ENCODE results near the gene KLK12. TPM values are rescaled to one million over a fixed set of nuclear protein-coding genes. Genes with fewer than 3 reads are reported as not detected.
A peak's percentile ranks its signal among the peaks of the same experiment; 100 is the strongest.

KLK12 gene
- total and polyA plus RNA-seq, 9 of the 15 experiments (the other 6 are each of a cell fraction or from before 2014, with no cell fraction given) = not detected

GRCh38 chr19:51002542-51003311 lies 32.1 kb downstream of the KLK12 start (continued):
- TF ChIP-seq, protein P1, sequence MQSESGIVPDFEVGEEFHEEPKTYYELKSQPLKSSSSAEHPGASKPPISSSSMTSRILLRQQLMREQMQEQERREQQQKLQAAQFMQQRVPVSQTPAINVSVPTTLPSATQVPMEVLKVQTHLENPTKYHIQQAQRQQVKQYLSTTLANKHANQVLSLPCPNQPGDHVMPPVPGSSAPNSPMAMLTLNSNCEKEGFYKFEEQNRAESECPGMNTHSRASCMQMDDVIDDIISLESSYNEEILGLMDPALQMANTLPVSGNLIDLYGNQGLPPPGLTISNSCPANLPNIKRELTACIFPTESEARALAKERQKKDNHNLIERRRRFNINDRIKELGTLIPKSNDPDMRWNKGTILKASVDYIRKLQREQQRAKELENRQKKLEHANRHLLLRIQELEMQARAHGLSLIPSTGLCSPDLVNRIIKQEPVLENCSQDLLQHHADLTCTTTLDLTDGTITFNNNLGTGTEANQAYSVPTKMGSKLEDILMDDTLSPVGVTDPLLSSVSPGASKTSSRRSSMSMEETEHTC (IDR thresholded peaks at IDR 0.05) = peak; percentile 18; the same call in 1 of the 2 replicates
- no peak for TF ChIP-seq TARDBP (IDR thresholded peaks at IDR 0.05)
- peak; percentile 80 to 84 for TF ChIP-seq MNT (conservative IDR thresholded peaks at IDR 0.05)
- peak; percentile 54 for TF ChIP-seq POLR2B (IDR thresholded peaks at IDR 0.05; ENCODE audit: low read depth, partially characterized antibody)
- TF ChIP-seq JUND (IDR thresholded peaks at IDR 0.05; ENCODE audit: borderline replicate concordance, low read depth, low read length) = peak; percentile 97
- TF ChIP-seq JUND (tag; IDR thresholded peaks at IDR 0.05; ENCODE audit: borderline replicate concordance, low read depth, low read length) = peak; percentile 95; the same call in 2 of the 3 replicates
- no peak for TF ChIP-seq MAFK (IDR thresholded peaks at IDR 0.05; ENCODE audit: low read length)
- TF ChIP-seq ARID1B (IDR thresholded peaks at IDR 0.05) = 0 out of 2 replicates have a peak, but pooled peaks have one; percentile 38
- peak; percentile 62 for TF ChIP-seq EGR1 (conservative IDR thresholded peaks at IDR 0.05)
- no peak for TF ChIP-seq PHF21A (IDR thresholded peaks at IDR 0.05; ENCODE audit: borderline replicate concordance, low read depth)
- peak; percentile 38; the same call in 1 of the 2 replicates for TF ChIP-seq NFIC (IDR thresholded peaks at IDR 0.05)
- TF ChIP-seq ZNF274 (IDR thresholded peaks at IDR 0.05; ENCODE audit: borderline replicate concordance, low read depth, low read length) = no peak
- TF ChIP-seq, protein P2, sequence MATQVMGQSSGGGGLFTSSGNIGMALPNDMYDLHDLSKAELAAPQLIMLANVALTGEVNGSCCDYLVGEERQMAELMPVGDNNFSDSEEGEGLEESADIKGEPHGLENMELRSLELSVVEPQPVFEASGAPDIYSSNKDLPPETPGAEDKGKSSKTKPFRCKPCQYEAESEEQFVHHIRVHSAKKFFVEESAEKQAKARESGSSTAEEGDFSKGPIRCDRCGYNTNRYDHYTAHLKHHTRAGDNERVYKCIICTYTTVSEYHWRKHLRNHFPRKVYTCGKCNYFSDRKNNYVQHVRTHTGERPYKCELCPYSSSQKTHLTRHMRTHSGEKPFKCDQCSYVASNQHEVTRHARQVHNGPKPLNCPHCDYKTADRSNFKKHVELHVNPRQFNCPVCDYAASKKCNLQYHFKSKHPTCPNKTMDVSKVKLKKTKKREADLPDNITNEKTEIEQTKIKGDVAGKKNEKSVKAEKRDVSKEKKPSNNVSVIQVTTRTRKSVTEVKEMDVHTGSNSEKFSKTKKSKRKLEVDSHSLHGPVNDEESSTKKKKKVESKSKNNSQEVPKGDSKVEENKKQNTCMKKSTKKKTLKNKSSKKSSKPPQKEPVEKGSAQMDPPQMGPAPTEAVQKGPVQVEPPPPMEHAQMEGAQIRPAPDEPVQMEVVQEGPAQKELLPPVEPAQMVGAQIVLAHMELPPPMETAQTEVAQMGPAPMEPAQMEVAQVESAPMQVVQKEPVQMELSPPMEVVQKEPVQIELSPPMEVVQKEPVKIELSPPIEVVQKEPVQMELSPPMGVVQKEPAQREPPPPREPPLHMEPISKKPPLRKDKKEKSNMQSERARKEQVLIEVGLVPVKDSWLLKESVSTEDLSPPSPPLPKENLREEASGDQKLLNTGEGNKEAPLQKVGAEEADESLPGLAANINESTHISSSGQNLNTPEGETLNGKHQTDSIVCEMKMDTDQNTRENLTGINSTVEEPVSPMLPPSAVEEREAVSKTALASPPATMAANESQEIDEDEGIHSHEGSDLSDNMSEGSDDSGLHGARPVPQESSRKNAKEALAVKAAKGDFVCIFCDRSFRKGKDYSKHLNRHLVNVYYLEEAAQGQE (IDR thresholded peaks at IDR 0.05; ENCODE audit: borderline replicate concordance) = peak; percentile 14; the same call in 1 of the 2 replicates
- TF ChIP-seq, protein P2 (CRISPR knock-in tag; IDR thresholded peaks at IDR 0.05; ENCODE audit: low read depth) = no peak
- TF ChIP-seq PHF8 (IDR thresholded peaks at IDR 0.05; ENCODE audit: borderline replicate concordance, low read length) = peak; percentile 28; the same call in 1 of the 2 replicates
- TF ChIP-seq KHSRP (IDR thresholded peaks at IDR 0.05) = peak; percentile 92
- peak; percentile 41; the same call in 1 of the 2 replicates for TF ChIP-seq RFX5 (IDR thresholded peaks at IDR 0.05; ENCODE audit: low read depth, low read length)
- no peak; the same call in 1 of the 2 replicates for TF ChIP-seq L3MBTL2 (IDR thresholded peaks at IDR 0.05)

All from K562 (cell line).